NCI-H2107 (cell line): Measurements from ENCODE around the gene LINC00237.

Source experiments
- DNase-seq: peaks from one replicate; lab custom pipeline; 2025; lab: John Stamatoyannopoulos, UW

LINC00237 gene

DNA sequence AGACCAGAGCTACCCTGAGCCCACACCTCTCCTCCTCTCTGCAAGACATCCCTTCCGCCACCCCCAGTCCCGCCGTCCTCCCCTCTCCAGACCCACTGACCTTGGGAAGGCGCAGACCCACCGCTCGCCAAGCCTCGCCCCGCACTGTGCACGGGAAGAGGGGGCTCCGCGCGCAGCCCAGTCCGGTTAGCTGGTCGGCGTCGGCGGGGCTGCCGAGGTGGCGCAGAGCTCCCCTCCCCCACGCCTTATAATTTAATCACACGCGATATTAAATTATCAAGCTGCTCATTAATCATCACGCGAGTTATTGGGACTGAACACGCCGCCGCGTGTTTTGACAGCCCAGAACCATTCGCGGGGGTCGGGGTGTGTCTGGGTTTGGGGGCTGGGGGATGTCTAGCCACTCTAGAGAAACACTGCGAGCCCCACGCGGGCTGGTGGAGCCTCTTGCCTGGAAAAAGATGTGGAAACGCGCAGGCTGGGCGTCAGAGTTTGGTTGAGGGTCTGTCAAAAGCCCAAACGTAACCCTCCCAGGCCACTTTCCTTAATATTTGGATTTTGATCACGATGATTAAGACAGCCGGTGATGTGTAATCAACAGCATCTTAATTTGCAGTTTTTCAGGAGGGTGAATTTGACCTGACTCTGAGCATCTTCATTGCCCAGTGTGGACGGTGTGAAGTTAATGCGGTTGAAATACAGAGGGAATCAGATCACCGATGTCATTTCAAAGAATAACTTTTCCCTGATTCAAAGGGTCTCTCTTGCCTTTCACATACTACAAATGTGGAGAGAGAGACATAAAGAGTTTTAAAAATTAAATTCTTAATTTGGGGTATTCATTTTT lies at the start of gene LINC00237:
TSS of gene LINC00237 (minus strand) at position 188 of the 847 bp plus-strand sequence.
- no peak for DNase-seq

GRCh38 chr20:21155268-21155667 lies 49.1 kb upstream of the LINC00237 start:
- DNase-seq = no peak

- no peak for DNase-seq
Observed at GRCh38 chr20:21154692-21155091, 48.5 kb upstream of the LINC00237 start.

- no peak for DNase-seq
Observed at GRCh38 chr20:21151791-21152190, 45.6 kb upstream of the LINC00237 start.

GRCh38 chr20:21149344-21149743 lies 43.2 kb upstream of the LINC00237 start:
- DNase-seq = no peak

DNA sequence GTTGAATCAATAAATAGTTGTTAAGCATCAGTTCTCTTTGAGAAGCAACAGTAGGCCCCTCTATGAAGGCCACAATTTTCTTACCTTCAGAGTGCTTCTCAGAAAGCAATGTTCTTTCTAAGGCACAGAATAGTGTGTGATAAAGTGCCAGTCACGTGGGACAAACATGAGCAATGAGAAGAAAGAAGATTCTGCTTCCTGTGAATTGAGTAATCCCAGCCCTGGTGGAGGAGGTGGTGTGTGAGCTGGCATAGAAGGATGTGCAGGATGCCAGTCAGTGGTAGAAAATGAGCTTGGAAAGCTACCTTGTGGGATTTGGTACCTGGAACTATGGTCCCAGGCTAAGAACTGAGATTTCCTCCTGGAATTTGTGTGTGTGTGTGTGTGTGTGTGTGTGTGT lies 41.4 kb upstream of the LINC00237 start:
- no peak for DNase-seq

GRCh38 chr20:21146215-21146614 lies 40.1 kb upstream of the LINC00237 start:
- DNase-seq = no peak

DNA sequence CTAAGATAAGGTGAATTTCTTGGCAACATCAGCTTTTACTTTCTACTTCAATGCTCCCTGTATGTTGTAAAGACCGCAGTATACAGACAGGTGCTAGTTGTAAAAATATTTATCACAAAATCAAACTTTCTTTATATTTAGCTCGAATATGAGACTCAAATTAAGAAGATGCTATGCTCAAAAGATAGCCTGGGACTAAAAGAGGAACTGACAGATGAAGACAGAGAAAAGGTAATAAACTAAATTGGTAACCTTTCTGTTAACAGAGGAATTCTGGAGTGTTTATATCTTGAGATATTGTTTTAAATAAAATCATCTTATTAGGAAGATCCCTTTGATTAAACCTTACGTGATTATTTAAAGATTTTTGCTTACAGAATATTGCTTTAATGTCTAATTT lies 39.3 kb upstream of the LINC00237 start:
- DNase-seq = no peak

GRCh38 chr20:21143194-21143890 lies 37.2 kb upstream of the LINC00237 start:
- DNase-seq = no peak

DNA sequence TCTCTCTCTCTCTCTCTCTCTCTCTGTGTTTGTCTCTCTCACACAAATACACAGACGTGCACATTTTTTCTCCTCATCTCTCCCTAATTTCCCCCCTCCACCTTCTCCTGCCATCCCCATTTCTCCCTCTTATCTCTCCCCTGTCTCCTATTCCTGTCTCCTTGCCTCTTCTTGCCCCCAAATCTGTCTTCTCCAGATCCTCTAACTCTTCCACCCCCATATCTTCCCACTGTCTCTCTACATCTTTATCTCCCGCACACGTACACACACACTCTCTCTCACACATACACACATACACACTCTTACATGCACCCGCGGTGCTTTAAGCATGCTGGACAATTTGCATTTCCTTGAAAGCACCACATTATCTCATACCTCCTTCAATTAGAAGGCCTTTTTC lies 35.7 kb upstream of the LINC00237 start:
- DNase-seq = no peak

GRCh38 chr20:21139881-21140566 lies 33.9 kb upstream of the LINC00237 start:
- DNase-seq = no peak

GRCh38 chr20:21137078-21137477 lies 30.9 kb upstream of the LINC00237 start:
- no peak for DNase-seq

DNA sequence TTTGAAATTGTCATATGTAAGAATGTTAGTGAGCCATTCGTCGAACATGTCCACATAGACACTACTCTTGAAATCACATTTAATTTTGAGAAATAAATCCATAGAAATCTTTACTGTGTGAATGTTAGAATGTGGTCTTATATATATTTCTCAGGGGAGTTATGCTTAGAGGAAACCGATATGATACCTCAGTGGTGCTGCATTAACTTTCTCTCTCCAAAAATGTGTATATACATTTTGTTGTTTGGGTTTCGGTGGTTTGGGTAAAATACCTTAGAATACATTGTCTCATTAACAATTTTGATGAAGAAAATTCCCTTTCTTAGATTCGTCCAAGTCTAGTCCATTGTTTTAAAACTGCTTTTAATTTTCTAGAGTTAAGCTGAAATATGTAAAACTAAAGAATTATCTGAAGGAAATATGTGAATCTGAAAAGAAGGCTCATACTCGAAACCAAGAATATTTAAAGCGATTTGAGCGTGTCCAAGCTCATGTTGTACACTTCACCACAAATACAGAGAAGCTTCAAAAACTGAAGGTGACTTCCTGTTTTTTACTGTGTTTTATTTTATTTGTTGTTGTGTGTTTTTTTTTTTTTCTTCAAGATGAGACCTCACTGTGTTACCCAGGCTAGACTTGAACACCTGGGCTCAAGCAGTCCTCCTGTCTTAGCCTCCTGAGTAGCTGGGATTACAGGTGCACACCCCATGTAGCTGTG lies 30.0 kb upstream of the LINC00237 start:
- no peak for DNase-seq

DNA sequence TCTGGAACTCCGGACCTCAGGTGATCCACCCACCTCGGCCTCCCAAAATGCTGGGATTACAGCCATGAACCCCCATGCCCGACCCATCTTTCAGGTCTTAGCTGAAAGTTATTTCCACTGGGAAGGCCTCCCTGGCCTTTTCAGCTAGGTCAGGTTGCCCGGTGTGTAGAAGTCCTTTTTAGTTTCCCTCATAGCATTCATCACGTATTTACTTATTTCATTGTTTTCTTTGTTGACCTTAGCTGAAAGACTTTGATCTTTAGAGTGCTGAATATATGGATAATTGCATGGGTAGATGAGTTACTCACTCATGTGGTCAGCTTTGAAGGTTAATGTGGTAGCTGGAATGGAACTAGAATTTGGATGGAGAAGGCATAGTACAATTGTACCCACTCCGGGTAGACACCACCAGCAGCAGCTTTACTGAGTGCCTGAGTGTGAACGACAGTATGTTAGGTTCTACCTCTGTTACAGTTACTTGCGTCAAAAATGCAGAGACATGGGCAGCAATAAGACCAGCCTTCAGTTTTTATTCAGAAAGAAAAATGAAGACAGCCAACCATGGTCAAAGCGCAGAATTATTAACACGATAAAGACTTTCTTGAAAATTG lies 28.8 kb upstream of the LINC00237 start:
- no peak for DNase-seq

- no peak for DNase-seq
Observed at GRCh38 chr20:21133917-21134622, 27.9 kb upstream of the LINC00237 start.

DNA sequence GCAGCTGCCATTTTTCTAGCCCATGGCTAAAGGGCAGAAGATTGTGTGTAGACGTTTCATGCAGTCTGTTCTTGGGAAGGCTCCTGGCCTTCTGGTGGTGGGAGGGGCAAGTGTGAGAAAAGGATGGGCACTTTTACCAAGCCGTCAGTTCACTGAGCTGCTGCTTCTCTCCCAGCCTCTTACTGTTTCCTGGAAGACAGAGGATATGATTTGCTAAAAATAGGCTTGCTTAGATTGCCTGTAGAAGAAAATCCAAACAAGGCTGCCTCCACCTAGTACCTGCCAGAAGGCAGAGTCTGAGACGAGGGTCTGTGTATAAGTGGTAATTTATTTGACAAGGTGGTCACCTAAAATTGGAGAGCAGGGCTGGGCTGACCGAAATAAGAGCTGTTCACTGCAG lies 27.2 kb upstream of the LINC00237 start:
- DNase-seq = no peak

DNA sequence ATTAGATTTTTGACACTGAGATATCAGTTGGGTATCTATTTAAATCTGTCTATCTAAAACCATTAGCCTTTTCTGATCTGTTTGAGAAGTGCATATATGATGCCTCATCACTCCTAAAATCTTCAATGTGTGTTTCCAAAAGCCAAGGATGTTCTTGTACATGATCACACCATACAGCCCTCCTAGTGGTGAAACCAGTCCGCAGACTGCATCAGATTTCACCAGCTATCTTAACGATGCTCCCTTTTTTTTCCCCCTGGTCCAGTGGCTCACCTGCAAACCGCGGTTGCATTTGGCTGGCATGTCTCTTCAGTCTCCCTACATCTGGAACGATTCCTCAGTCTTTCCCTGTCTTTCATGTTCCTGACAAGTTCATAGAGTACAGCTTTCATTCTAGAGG lies 23.7 kb upstream of the LINC00237 start:
- no peak for DNase-seq

DNA sequence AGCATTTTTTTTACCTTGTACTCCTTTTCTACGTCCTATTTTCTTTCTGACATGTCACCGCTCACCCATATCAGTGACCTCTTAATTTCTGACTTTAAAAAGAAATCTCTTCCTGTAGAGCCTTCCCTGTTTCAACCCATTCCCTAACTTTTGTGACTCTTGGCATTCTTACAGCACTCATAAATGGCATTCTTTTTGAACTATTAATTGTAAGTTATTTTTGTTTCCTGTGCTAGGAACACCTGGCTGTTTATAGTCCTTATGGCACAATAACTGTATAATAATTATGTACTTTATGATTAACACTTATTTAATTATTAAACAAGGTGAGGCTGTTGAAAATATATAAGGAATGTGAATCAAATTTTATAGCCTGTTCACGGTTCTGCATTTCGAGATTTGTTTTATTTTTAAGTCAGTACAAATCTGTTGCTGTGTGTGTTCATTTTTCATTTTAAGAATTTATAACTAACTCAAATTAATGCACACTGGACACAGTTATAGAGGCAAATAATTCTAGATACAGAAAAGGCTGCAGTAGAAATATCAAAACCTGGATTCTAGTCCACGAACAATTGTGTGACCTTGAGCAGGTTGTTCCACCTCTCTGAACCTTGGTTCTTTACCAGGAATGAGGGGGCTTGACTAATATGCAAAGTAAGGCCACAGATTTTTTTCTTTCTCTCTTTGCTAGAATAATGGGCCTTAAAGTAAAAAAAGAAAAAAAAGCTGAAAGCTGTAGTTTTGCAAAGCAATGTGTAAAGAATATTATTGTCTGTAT lies 21.2 kb upstream of the LINC00237 start:
- no peak for DNase-seq

DNA sequence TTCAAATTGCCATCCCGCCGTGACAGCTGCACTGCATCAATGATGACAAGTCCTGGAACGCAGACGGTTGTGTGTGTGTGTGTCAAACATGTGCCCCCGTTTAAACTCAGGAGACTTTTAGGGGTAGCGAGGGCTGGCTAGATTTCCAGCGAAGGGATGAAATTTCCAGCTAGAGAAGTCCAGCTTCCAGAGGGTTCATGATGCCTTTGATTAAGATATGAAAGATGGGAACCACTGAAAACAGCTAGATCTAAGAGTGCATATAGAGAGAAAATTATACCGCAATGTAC lies 20.4 kb upstream of the LINC00237 start:
- no peak for DNase-seq

GRCh38 chr20:21125849-21126580 lies 19.9 kb upstream of the LINC00237 start, which contains the start of gene KIZ:
KIZ (plus strand) TSS chr20:21126082; CDS start chr20:21126116, 34 bp downstream.
- DNase-seq = peak; percentile 86
